ENCODE measurements around the gene RPL3. TPM values are rescaled to one million over a fixed set of nuclear protein-coding genes. Genes with fewer than 3 reads are reported as not detected.

The RPL3 gene
- total RNA-seq (1,000 to 10,000 TPM in 1 of 2 donors, 100 to 1,000 TPM in 1; 998 to 1,767 TPM), polyA plus RNA-seq (1,000 to 10,000 TPM in 1 of 2 donors, 100 to 1,000 TPM in 1; 580 to 1,370 TPM)

GRCh38 chr22:39319284-39320022 lies at the start of gene RPL3:
RPL3 (minus strand) TSS chr22:39319623; CDS start chr22:39319597, 26 bp downstream.
- H3K27ac ChIP-seq (ENCODE audit: low read depth in 1 of 2, low read length in 2 of 2), result peak within 1 kb of the TSS; percentile 96 to 100
- H3K27me3 ChIP-seq (ENCODE audit: control insufficient read depth in 4 of 4, insufficient read depth in 4 of 4, low read length in 3 of 4), result no peaks in the 10 kb centered on the region
- WGBS, result under 1% methylated on average over 65 of the region's 65 CpGs
- peak within 1 kb of the TSS; percentile 89 to 100 for H3K9ac ChIP-seq (ENCODE audit: low read depth in 1 of 2, low read length in 2 of 2)
- H3K9me3 ChIP-seq (ENCODE audit: control insufficient read depth in 4 of 4, low read length in 3 of 4), result no peaks in the 10 kb centered on the region
- H3K4me3 ChIP-seq (ENCODE audit: low read depth in 1 of 3, low read length in 3 of 3), result peak within 1 kb of the TSS; percentile 77 to 97 (median 96)
- TF ChIP-seq GABPA (IDR thresholded peaks at IDR 0.05 in 1 of 2, conservative IDR thresholded peaks at IDR 0.05 in 1 of 2), result peak; percentile 73 to 93
- TF ChIP-seq YY1 (IDR thresholded peaks at IDR 0.05), result peak; percentile 99
- TF ChIP-seq TAF1 (conservative IDR thresholded peaks at IDR 0.05), result peak; percentile 99
- TF ChIP-seq NR2F2 (IDR thresholded peaks at IDR 0.05), result peak; percentile 78
- TF ChIP-seq HNF4A (conservative IDR thresholded peaks at IDR 0.05), result peak; percentile 23 to 42
- peak; percentile 49 to 65 for TF ChIP-seq RXRA (IDR thresholded peaks at IDR 0.05)
- peak; percentile 81 for TF ChIP-seq MAX (IDR thresholded peaks at IDR 0.05)
- peak; percentile 13 for TF ChIP-seq HNF4G (IDR thresholded peaks at IDR 0.05)
- peak; percentile 77 for TF ChIP-seq FOXA1 (IDR thresholded peaks at IDR 0.05)
- TF ChIP-seq, protein P1, sequence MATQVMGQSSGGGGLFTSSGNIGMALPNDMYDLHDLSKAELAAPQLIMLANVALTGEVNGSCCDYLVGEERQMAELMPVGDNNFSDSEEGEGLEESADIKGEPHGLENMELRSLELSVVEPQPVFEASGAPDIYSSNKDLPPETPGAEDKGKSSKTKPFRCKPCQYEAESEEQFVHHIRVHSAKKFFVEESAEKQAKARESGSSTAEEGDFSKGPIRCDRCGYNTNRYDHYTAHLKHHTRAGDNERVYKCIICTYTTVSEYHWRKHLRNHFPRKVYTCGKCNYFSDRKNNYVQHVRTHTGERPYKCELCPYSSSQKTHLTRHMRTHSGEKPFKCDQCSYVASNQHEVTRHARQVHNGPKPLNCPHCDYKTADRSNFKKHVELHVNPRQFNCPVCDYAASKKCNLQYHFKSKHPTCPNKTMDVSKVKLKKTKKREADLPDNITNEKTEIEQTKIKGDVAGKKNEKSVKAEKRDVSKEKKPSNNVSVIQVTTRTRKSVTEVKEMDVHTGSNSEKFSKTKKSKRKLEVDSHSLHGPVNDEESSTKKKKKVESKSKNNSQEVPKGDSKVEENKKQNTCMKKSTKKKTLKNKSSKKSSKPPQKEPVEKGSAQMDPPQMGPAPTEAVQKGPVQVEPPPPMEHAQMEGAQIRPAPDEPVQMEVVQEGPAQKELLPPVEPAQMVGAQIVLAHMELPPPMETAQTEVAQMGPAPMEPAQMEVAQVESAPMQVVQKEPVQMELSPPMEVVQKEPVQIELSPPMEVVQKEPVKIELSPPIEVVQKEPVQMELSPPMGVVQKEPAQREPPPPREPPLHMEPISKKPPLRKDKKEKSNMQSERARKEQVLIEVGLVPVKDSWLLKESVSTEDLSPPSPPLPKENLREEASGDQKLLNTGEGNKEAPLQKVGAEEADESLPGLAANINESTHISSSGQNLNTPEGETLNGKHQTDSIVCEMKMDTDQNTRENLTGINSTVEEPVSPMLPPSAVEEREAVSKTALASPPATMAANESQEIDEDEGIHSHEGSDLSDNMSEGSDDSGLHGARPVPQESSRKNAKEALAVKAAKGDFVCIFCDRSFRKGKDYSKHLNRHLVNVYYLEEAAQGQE (IDR thresholded peaks at IDR 0.05), result peak; percentile 97
- peak; percentile 78 to 95 for TF ChIP-seq EGR1 (IDR thresholded peaks at IDR 0.05; ENCODE audit: low read depth in 2 of 2)
- TF ChIP-seq SP1 (IDR thresholded peaks at IDR 0.05), result peak; percentile 91
- no peak for TF ChIP-seq RAD21 (IDR thresholded peaks at IDR 0.05)
- peak; percentile 79 to 96 for TF ChIP-seq JUND (IDR thresholded peaks at IDR 0.05)
- TF ChIP-seq FOXA2 (IDR thresholded peaks at IDR 0.05), result peak; percentile 47
- TF ChIP-seq, protein P2, sequence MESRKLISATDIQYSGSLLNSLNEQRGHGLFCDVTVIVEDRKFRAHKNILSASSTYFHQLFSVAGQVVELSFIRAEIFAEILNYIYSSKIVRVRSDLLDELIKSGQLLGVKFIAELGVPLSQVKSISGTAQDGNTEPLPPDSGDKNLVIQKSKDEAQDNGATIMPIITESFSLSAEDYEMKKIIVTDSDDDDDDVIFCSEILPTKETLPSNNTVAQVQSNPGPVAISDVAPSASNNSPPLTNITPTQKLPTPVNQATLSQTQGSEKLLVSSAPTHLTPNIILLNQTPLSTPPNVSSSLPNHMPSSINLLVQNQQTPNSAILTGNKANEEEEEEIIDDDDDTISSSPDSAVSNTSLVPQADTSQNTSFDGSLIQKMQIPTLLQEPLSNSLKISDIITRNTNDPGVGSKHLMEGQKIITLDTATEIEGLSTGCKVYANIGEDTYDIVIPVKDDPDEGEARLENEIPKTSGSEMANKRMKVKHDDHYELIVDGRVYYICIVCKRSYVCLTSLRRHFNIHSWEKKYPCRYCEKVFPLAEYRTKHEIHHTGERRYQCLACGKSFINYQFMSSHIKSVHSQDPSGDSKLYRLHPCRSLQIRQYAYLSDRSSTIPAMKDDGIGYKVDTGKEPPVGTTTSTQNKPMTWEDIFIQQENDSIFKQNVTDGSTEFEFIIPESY (IDR thresholded peaks at IDR 0.05), result peak; percentile 97
- no peak for TF ChIP-seq CTCF (IDR thresholded peaks at IDR 0.05; ENCODE audit: low read depth, low read length, missing input control)
- TF ChIP-seq ATF3 (IDR thresholded peaks at IDR 0.05), result peak; percentile 41
- peaks cover 16 to 26% (median 19%) of the 10 kb centered on the region in 4 donors for H3K36me3 ChIP-seq (ENCODE audit: control insufficient read depth in 4 of 4, insufficient read depth in 3 of 4, low read depth in 1 of 4, low read length in 3 of 4)
- peaks cover 4 to 40% (median 37%) of the 10 kb centered on the region in 4 donors for H3K4me1 ChIP-seq (ENCODE audit: control insufficient read depth in 4 of 4, insufficient read depth in 4 of 4, low read length in 3 of 4)
- DNase-seq (ENCODE audit: low spot score), result peak; percentile 98
